OCI-LY1 (cell line): ENCODE data around the gene KRT73.

ENCODE experiments used
- H2AFZ ChIP-seq: fragments of 200-600 bp; sonication (generic), shearing (Covaris generic); 2 replicates; pipeline ENCODE4 v1.6.0; 2014; ENCODE audit warnings: antibody characterized with exemption, mild to moderate bottlenecking, low read length
- H3F3A ChIP-seq: fragments of 200-600 bp; sonication (generic), shearing (Covaris generic); 2 replicates; pipeline ENCODE4 v1.6.0; 2014; ENCODE audit warnings: mild to moderate bottlenecking, antibody characterized with exemption, low read length, moderate library complexity; ENCODE audit not compliant: insufficient read depth
- H3K27ac ChIP-seq: fragments of 200-600 bp; sonication (generic); 2 replicates; pipeline ENCODE4 v1.5.1; 2014; ENCODE audit warnings: low read length, mixed run types, mild to moderate bottlenecking, low read depth; ENCODE audit not compliant: poor library complexity, severe bottlenecking
- H3K27me3 ChIP-seq: fragments of 200-600 bp; sonication (generic); 2 replicates; pipeline ENCODE4 v1.6.0; 2014; ENCODE audit warnings: antibody characterized with exemption, mild to moderate bottlenecking, low read length, moderate library complexity; ENCODE audit not compliant: insufficient read depth
- H3K36me3 ChIP-seq: fragments of 200-600 bp; sonication (generic); 2 replicates; pipeline ENCODE4 v1.6.1; 2014; ENCODE audit warnings: mild to moderate bottlenecking, antibody characterized with exemption, low read length, moderate library complexity, mixed read lengths; ENCODE audit not compliant: insufficient read depth
- H3K4me1 ChIP-seq: fragments of 200-600 bp; sonication (generic); 2 replicates; pipeline ENCODE4 v1.5.1; 2014; ENCODE audit warnings: mild to moderate bottlenecking, low read length, moderate library complexity; ENCODE audit not compliant: insufficient read depth, severe bottlenecking
- H3K4me2 ChIP-seq: fragments of 200-600 bp; sonication (generic), shearing (Covaris generic); 2 replicates; pipeline ENCODE4 v1.6.1; 2014; ENCODE audit warnings: low read length
- H3K4me3 ChIP-seq: fragments of 200-600 bp; sonication (generic); 2 replicates; pipeline ENCODE4 v1.5.1; 2014; ENCODE audit warnings: low read length, low read depth, mild to moderate bottlenecking, mixed read lengths; ENCODE audit not compliant: poor library complexity, severe bottlenecking
- H3K79me2 ChIP-seq: fragments of 200-600 bp; shearing (Covaris generic); 2 replicates; pipeline ENCODE4 v1.6.1; 2016; ENCODE audit warnings: mixed run types, low read length, mixed read lengths; ENCODE audit not compliant: insufficient read depth
- H3K9ac ChIP-seq: fragments of 200-600 bp; sonication (generic), shearing (Covaris generic); 2 replicates; pipeline ENCODE4 v1.6.1; 2014; ENCODE audit warnings: mild to moderate bottlenecking, low read length, mixed read lengths
- H3K9me2 ChIP-seq: fragments of 200-600 bp; sonication (generic), shearing (Covaris generic); 2 replicates; pipeline ENCODE4 v1.6.1; 2014; ENCODE audit warnings: low read depth, mild to moderate bottlenecking, low read length, mixed read lengths
- H3K9me3 ChIP-seq: fragments of 200-600 bp; shearing (Covaris generic); 2 replicates; pipeline ENCODE4 v1.6.1; 2014; ENCODE audit warnings: low read length, mixed read lengths
- H4K20me1 ChIP-seq: fragments of 200-600 bp; sonication (generic), shearing (Covaris generic); 2 replicates; pipeline ENCODE4 v1.6.0; 2016; ENCODE audit warnings: mild to moderate bottlenecking, low read length; ENCODE audit not compliant: insufficient read depth
- EZH2 ChIP-seq: fragments of 200-600 bp; sonication (generic), shearing (Covaris generic); IDR thresholded peaks from 2 replicates; pipeline ENCODE4 v1.8.0; 2017; ENCODE audit warnings: borderline replicate concordance, mixed run types, mild to moderate bottlenecking, antibody characterized with exemption, low read length, moderate library complexity, mixed read lengths
- TF ChIP-seq, protein P1 (sequence below): fragments of 200-600 bp; sonication (generic), shearing (Covaris generic); IDR thresholded peaks from 2 replicates; pipeline ENCODE4 v1.5.1; 2017; ENCODE audit warnings: mild to moderate bottlenecking, antibody characterized with exemption, low read length, moderate library complexity, mixed read lengths

KRT73 gene

DNA sequence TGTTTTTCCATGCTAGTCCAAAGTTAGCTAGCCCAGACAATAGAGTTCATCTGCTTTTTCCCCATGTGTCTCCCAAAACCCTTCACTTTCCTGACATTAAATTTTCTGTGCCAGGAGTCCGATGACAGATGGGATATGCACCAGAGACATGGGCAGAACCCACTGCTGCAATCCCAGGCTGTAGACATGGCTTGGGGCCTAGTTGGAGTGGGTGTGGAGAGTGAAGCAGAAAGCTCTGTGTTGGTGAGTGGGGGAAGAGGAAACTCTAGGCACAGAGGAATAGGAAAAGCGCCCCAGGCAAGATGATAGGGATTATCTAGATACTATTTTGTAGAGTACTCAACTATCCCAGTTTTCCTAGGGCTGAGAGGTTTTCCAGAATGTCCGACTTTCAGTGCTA is 39.9 kb downstream of the KRT73 start:
- Histone ChIP-seq H3F3A (no peaks in the 10 kb centered on the region), H4K20me1 (no peaks in the 10 kb centered on the region), H3K27me3 (no peaks in the 10 kb centered on the region), H3K9me3 (no peaks in the 10 kb centered on the region), H3K4me2 (no peak overlapping the region), H3K4me3 (no peak overlapping the region), H3K9ac (no peak overlapping the region), H2AFZ (no peak overlapping the region), H3K4me1 (no peaks in the 10 kb centered on the region), H3K79me2 (no peaks in the 10 kb centered on the region), H3K27ac (no peak overlapping the region), H3K9me2 (no peaks in the 10 kb centered on the region), H3K36me3 (no peaks in the 10 kb centered on the region)
- TF ChIP-seq, protein P1, sequence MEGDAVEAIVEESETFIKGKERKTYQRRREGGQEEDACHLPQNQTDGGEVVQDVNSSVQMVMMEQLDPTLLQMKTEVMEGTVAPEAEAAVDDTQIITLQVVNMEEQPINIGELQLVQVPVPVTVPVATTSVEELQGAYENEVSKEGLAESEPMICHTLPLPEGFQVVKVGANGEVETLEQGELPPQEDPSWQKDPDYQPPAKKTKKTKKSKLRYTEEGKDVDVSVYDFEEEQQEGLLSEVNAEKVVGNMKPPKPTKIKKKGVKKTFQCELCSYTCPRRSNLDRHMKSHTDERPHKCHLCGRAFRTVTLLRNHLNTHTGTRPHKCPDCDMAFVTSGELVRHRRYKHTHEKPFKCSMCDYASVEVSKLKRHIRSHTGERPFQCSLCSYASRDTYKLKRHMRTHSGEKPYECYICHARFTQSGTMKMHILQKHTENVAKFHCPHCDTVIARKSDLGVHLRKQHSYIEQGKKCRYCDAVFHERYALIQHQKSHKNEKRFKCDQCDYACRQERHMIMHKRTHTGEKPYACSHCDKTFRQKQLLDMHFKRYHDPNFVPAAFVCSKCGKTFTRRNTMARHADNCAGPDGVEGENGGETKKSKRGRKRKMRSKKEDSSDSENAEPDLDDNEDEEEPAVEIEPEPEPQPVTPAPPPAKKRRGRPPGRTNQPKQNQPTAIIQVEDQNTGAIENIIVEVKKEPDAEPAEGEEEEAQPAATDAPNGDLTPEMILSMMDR = no peak
- TF ChIP-seq EZH2 = no peak

DNA sequence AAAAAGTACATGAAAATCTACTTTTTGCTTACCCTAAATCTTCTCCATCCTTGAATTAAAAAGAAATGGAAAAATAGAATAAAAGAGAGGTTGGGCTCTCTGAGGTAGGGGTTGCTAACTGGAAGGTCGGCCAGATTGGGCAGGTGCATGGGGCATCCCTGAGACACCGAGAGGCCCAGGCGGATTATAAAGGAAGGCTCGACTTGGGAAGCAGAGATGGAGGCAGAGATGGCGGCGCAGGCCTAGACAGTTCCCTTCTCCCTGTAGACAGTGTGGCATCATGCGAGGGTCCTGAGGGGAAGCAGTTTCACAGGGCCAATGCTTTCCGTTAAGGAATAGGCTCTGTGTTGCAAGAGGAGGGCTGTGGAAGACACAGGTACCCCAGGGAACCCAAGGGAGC is 41.0 kb downstream of the KRT73 start:
- Histone ChIP-seq H3K79me2 (no peaks in the 10 kb centered on the region), H3K36me3 (no peaks in the 10 kb centered on the region), H3K4me3 (no peak overlapping the region), H4K20me1 (no peaks in the 10 kb centered on the region), H3K9me3 (no peaks in the 10 kb centered on the region), H3F3A (no peaks in the 10 kb centered on the region), H3K9me2 (no peaks in the 10 kb centered on the region), H3K27me3 (no peaks in the 10 kb centered on the region), H3K27ac (no peak overlapping the region), H3K4me2 (no peak overlapping the region), H3K4me1 (no peaks in the 10 kb centered on the region), H3K9ac (no peak overlapping the region), H2AFZ (no peak overlapping the region)
- TF ChIP-seq, protein P1 = no peak
- no peak for TF ChIP-seq EZH2

DNA sequence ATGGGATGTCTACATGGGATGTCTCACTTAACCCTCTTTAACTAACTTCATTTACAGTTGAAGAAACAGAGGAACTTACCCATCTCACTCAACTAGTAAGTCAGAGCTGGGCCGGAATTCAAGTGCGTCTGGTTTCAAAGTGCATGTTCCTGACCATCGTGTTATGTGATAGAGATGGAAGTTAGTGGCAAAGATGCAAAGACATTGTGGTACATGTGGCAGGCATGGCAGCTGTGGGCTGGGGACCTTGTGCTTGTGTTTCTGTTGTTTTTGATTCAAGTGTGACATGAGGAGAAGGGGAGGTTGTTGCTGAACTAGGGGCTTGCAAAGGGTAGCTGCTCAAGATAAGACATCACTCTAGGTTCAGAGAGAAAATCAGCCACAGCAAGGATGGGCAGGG is 42.4 kb downstream of the KRT73 start:
- Histone ChIP-seq H3K9ac (no peak overlapping the region), H4K20me1 (no peaks in the 10 kb centered on the region), H3K36me3 (no peaks in the 10 kb centered on the region), H2AFZ (no peak overlapping the region), H3F3A (no peaks in the 10 kb centered on the region), H3K79me2 (no peaks in the 10 kb centered on the region), H3K27me3 (no peaks in the 10 kb centered on the region), H3K9me2 (no peaks in the 10 kb centered on the region), H3K9me3 (no peaks in the 10 kb centered on the region), H3K4me1 (no peaks in the 10 kb centered on the region), H3K27ac (no peak overlapping the region), H3K4me2 (no peak overlapping the region), H3K4me3 (no peak overlapping the region)
- TF ChIP-seq EZH2 = no peak
- TF ChIP-seq, protein P1 = no peak
